Subcutaneous abdominal adipose tissue (tissue), 5 donors: ENCODE results near the gene LRP2.

ENCODE experiments used
- H3K27ac ChIP-seq: one replicate; pipeline ENCODE4 v1.7.0; 2013; ENCODE audit warnings: low read depth, mild to moderate bottlenecking, inconsistent platforms, low read length, moderate library complexity
- H3K27me3 ChIP-seq, 5 donors: one replicate each; pipeline ENCODE4 v1.7.0; 2013; ENCODE audit warnings: low read length in 5 of 5, inconsistent platforms in 1 of 5; ENCODE audit not compliant: control insufficient read depth in 5 of 5, insufficient read depth in 4 of 5
- H3K36me3 ChIP-seq, 5 donors: one replicate each; pipeline ENCODE4 v1.7.0; 2013; ENCODE audit warnings: low read length in 5 of 5; ENCODE audit not compliant: control insufficient read depth in 5 of 5, insufficient read depth in 5 of 5
- H3K4me1 ChIP-seq, 5 donors: one replicate each; pipeline ENCODE4 v1.7.0; 2013; ENCODE audit warnings: low read length in 5 of 5, mild to moderate bottlenecking in 3 of 5, moderate library complexity in 1 of 5; ENCODE audit not compliant: control insufficient read depth in 5 of 5, insufficient read depth in 5 of 5
- H3K4me3 ChIP-seq, 5 donors: one replicate each; pipeline ENCODE4 v1.7.0; 2013; ENCODE audit warnings: low read length in 5 of 5, low read depth in 1 of 5
- H3K9ac ChIP-seq, 5 donors: one replicate each; pipeline ENCODE4 v1.7.0; 2013; ENCODE audit warnings: low read length in 5 of 5, mild to moderate bottlenecking in 4 of 5, moderate library complexity in 3 of 5
- H3K9me3 ChIP-seq, 5 donors: one replicate each; pipeline ENCODE4 v1.7.0; 2013; ENCODE audit warnings: low read length in 5 of 5; ENCODE audit not compliant: control insufficient read depth in 5 of 5
- donor health status: healthy.
- donor health status: healthy.
- donor health status: healthy.
- donor health status: healthy.
- donor health status: healthy.

LRP2 gene

GRCh38 chr2:169185711-169186110 is 176.6 kb downstream of the LRP2 start:
- no peaks in the 10 kb centered on the region for H3K27me3 ChIP-seq
- no peaks in the 10 kb centered on the region for H3K4me1 ChIP-seq
- H3K9ac ChIP-seq = no peak overlapping the region
- no peak overlapping the region for H3K4me3 ChIP-seq
- peaks cover 0 to 2% (median 0%) of the 10 kb centered on the region in 5 donors for H3K9me3 ChIP-seq
- H3K27ac ChIP-seq = no peak overlapping the region
- no peaks in the 10 kb centered on the region for H3K36me3 ChIP-seq

- Histone ChIP-seq H3K9me3 (peaks cover 0 to 2% (median 0%) of the 10 kb centered on the region in 5 donors), H3K27ac (no peak overlapping the region), H3K27me3 (no peaks in the 10 kb centered on the region), H3K9ac (no peak overlapping the region), H3K4me3 (no peak overlapping the region), H3K4me1 (no peaks in the 10 kb centered on the region), H3K36me3 (no peaks in the 10 kb centered on the region)
Observed at GRCh38 chr2:169184074-169184473, 178.3 kb downstream of the LRP2 start.

- Histone ChIP-seq H3K4me1 (no peaks in the 10 kb centered on the region), H3K36me3 (no peaks in the 10 kb centered on the region), H3K27ac (no peak overlapping the region), H3K9ac (no peak overlapping the region), H3K9me3 (no peaks in the 10 kb centered on the region), H3K27me3 (peaks cover 0 to 1% (median 0%) of the 10 kb centered on the region in 5 donors), H3K4me3 (no peak overlapping the region)
Observed at GRCh38 chr2:169182573-169182972, 179.8 kb downstream of the LRP2 start.

GRCh38 chr2:169178804-169179390 is 183.4 kb downstream of the LRP2 start:
- no peak overlapping the region for H3K4me3 ChIP-seq
- H3K9ac ChIP-seq = no peak overlapping the region
- H3K9me3 ChIP-seq = no peaks in the 10 kb centered on the region
- H3K4me1 ChIP-seq = no peaks in the 10 kb centered on the region
- no peak overlapping the region for H3K27ac ChIP-seq
- H3K36me3 ChIP-seq = no peaks in the 10 kb centered on the region
- peaks cover 0 to 3% (median 0%) of the 10 kb centered on the region in 5 donors for H3K27me3 ChIP-seq

- Histone ChIP-seq H3K4me3 (no peak overlapping the region), H3K9ac (no peak overlapping the region), H3K36me3 (no peaks in the 10 kb centered on the region), H3K9me3 (no peaks in the 10 kb centered on the region), H3K4me1 (no peaks in the 10 kb centered on the region), H3K27me3 (peaks cover 0 to 3% (median 0%) of the 10 kb centered on the region in 5 donors), H3K27ac (no peak overlapping the region)
Observed at GRCh38 chr2:169178364-169178763, 184.0 kb downstream of the LRP2 start.

- Histone ChIP-seq H3K9me3 (no peaks in the 10 kb centered on the region), H3K27me3 (peaks cover 0 to 3% (median 0%) of the 10 kb centered on the region in 5 donors), H3K9ac (no peak overlapping the region), H3K4me1 (no peaks in the 10 kb centered on the region), H3K36me3 (no peaks in the 10 kb centered on the region), H3K27ac (no peak overlapping the region), H3K4me3 (no peak overlapping the region)
Observed at GRCh38 chr2:169175112-169175511, 187.2 kb downstream of the LRP2 start.

GRCh38 chr2:169173876-169174275 is 188.5 kb downstream of the LRP2 start:
- Histone ChIP-seq H3K9ac (no peak overlapping the region), H3K4me1 (no peaks in the 10 kb centered on the region), H3K36me3 (no peaks in the 10 kb centered on the region), H3K27me3 (peaks cover 0 to 3% (median 0%) of the 10 kb centered on the region in 5 donors), H3K27ac (no peak overlapping the region), H3K4me3 (no peak overlapping the region), H3K9me3 (no peaks in the 10 kb centered on the region)

- Histone ChIP-seq H3K9ac (no peak overlapping the region), H3K4me1 (no peaks in the 10 kb centered on the region), H3K36me3 (no peaks in the 10 kb centered on the region), H3K27ac (no peak overlapping the region), H3K27me3 (peaks cover 0 to 3% (median 0%) of the 10 kb centered on the region in 5 donors), H3K9me3 (no peaks in the 10 kb centered on the region), H3K4me3 (no peak overlapping the region)
Observed at GRCh38 chr2:169172914-169173313, 189.4 kb downstream of the LRP2 start.

GRCh38 chr2:169172151-169172735 is 190.1 kb downstream of the LRP2 start:
- no peaks in the 10 kb centered on the region for H3K27me3 ChIP-seq
- H3K9ac ChIP-seq = no peak overlapping the region
- no peaks in the 10 kb centered on the region for H3K9me3 ChIP-seq
- no peaks in the 10 kb centered on the region for H3K36me3 ChIP-seq
- no peak overlapping the region for H3K4me3 ChIP-seq
- no peak overlapping the region for H3K27ac ChIP-seq
- H3K4me1 ChIP-seq = no peaks in the 10 kb centered on the region

- H3K36me3 ChIP-seq = no peaks in the 10 kb centered on the region
- no peak overlapping the region for H3K4me3 ChIP-seq
- H3K4me1 ChIP-seq = no peaks in the 10 kb centered on the region
- H3K27ac ChIP-seq = no peak overlapping the region
- no peaks in the 10 kb centered on the region for H3K9me3 ChIP-seq
- peaks cover 0 to 3% (median 0%) of the 10 kb centered on the region in 5 donors for H3K27me3 ChIP-seq
- no peak overlapping the region for H3K9ac ChIP-seq
Observed at GRCh38 chr2:169165791-169166190, 196.5 kb downstream of the LRP2 start.
